ENCODE measurements around the gene CNPY4. TPM values are rescaled to one million over a fixed set of nuclear protein-coding genes. Genes with fewer than 3 reads are reported as not detected.

CNPY4 gene
- polyA plus RNA-seq (2013, experiment 1 of 2), result 46.0 TPM
- 43.5 TPM for polyA plus RNA-seq (2013, experiment 2 of 2)

GRCh38 chr7:100119072-100119969 is at the start of gene CNPY4, which contains the start of gene TAF6:
Gene CNPY4, plus strand, starts transcription at chr7:100119634. Its CDS starts 111 bp downstream, at chr7:100119745.
Gene TAF6, minus strand, starts transcription at chr7:100119358. Its CDS starts 5,149 bp downstream, at chr7:100114209.
- no peak within 1 kb of the TSS for H3K14ac ChIP-seq (ENCODE audit: low read length in 2 of 2)
- peak within 1 kb of the TSS; percentile 24 for H2AK5ac ChIP-seq (ENCODE audit: low read length, severe bottlenecking)
- H3K9me3 ChIP-seq (ENCODE audit: control insufficient read depth, low read length), result no peaks in the 10 kb centered on the region
- peak within 1 kb of the TSS; percentile 84 for H4K8ac ChIP-seq (ENCODE audit: low read length)
- H3K27me3 ChIP-seq (ENCODE audit: control insufficient read depth in 1 of 2, insufficient read depth in 1 of 2, low read length in 2 of 2), result no peaks in the 10 kb centered on the region
- H3K18ac ChIP-seq (ENCODE audit: low read depth in 1 of 2, low read length in 2 of 2), result peak within 1 kb of the TSS; percentile 80 to 94
- peak within 1 kb of the TSS; percentile 96 for H2BK15ac ChIP-seq (ENCODE audit: low read depth, poor library complexity, severe bottlenecking)
- H2BK120ac ChIP-seq (ENCODE audit: low read depth, low read length), result no peak within 1 kb of the TSS
- H3K4me2 ChIP-seq (ENCODE audit: low read length, poor library complexity, severe bottlenecking), result peak within 1 kb of the TSS; percentile 82
- H3K23ac ChIP-seq (ENCODE audit: low read length in 2 of 2), result no peak within 1 kb of the TSS
- whole genome bisulfite sequencing, result under 1% methylated on average over 41 of the region's 49 CpGs
- peak within 1 kb of the TSS; percentile 94 for H3K9ac ChIP-seq (ENCODE audit: low read length)
- H3K4me1 ChIP-seq (ENCODE audit: control insufficient read depth, insufficient read depth, low read depth, low read length), result peaks cover 11% of the 10 kb centered on the region
- peak within 1 kb of the TSS; percentile 75 to 97 for H3K4me3 ChIP-seq (ENCODE audit: insufficient read depth in 1 of 2, low read depth in 1 of 2, low read length in 2 of 2)
- peaks cover 17% of the 10 kb centered on the region in 2 experiments for H3K36me3 ChIP-seq (ENCODE audit: control insufficient read depth in 1 of 2, insufficient read depth in 2 of 2, low read depth in 1 of 2, low read length in 2 of 2)
- H3K4ac ChIP-seq (ENCODE audit: low read depth in 1 of 2, low read length in 2 of 2), result peak within 1 kb of the TSS; percentile 65 to 87
- H4K91ac ChIP-seq (ENCODE audit: low read length), result peak within 1 kb of the TSS; percentile 64
- peak within 1 kb of the TSS; percentile 6 for H2AFZ ChIP-seq (ENCODE audit: low read depth, low read length)
- H3K79me1 ChIP-seq (replicated peaks; ENCODE audit: low read length, poor library complexity, severe bottlenecking), result peaks cover 30% of the 10 kb centered on the region
- DNase-seq, result peak; percentile 96
- peak within 1 kb of the TSS; percentile 53 for H3K27ac ChIP-seq (ENCODE audit: low read length, poor library complexity, severe bottlenecking)
- peak within 1 kb of the TSS; percentile 56 to 75 for H2BK12ac ChIP-seq (ENCODE audit: low read length in 2 of 2)
- H2BK5ac ChIP-seq (ENCODE audit: low read depth, low read length, poor library complexity, severe bottlenecking), result no peak within 1 kb of the TSS

GRCh38 chr7:100069991-100070390 is 49.4 kb upstream of the CNPY4 start:
- peaks cover 77 to 82% of the 10 kb centered on the region in 2 experiments for H3K36me3 ChIP-seq (ENCODE audit: control insufficient read depth in 1 of 2, insufficient read depth in 2 of 2, low read depth in 1 of 2, low read length in 2 of 2)
- H2AFZ ChIP-seq (ENCODE audit: low read depth, low read length), result no peak overlapping the region
- H2AK5ac ChIP-seq (ENCODE audit: low read length, severe bottlenecking), result no peak overlapping the region
- no peaks in the 10 kb centered on the region for H3K27me3 ChIP-seq (ENCODE audit: control insufficient read depth in 1 of 2, insufficient read depth in 1 of 2, low read length in 2 of 2)
- peaks cover 29% of the 10 kb centered on the region for H3K79me1 ChIP-seq (replicated peaks; ENCODE audit: low read length, poor library complexity, severe bottlenecking)
- H2BK15ac ChIP-seq (ENCODE audit: low read depth, poor library complexity, severe bottlenecking), result no peak overlapping the region
- H3K9me3 ChIP-seq (ENCODE audit: control insufficient read depth, low read length), result peaks cover 45% of the 10 kb centered on the region
- no peak overlapping the region for H3K14ac ChIP-seq (ENCODE audit: low read length in 2 of 2)
- DNase-seq, result no peak
- no peak overlapping the region for H4K8ac ChIP-seq (ENCODE audit: low read length)
- H3K27ac ChIP-seq (ENCODE audit: low read length, poor library complexity, severe bottlenecking), result no peak overlapping the region
- peak overlapping the region in 1 of 2 experiments; percentile 53 for H3K4me3 ChIP-seq (ENCODE audit: insufficient read depth in 1 of 2, low read depth in 1 of 2, low read length in 2 of 2)
- H2BK12ac ChIP-seq (ENCODE audit: low read length in 2 of 2), result no peak overlapping the region
- no peak overlapping the region for H3K23ac ChIP-seq (ENCODE audit: low read length in 2 of 2)
- H3K9ac ChIP-seq (ENCODE audit: low read length), result no peak overlapping the region
- no peak overlapping the region for H2BK5ac ChIP-seq (ENCODE audit: low read depth, low read length, poor library complexity, severe bottlenecking)
- H4K91ac ChIP-seq (ENCODE audit: low read length), result no peak overlapping the region
- WGBS, result 99% methylated on average over 5 of the region's 5 CpGs
- H2BK120ac ChIP-seq (ENCODE audit: low read depth, low read length), result no peak overlapping the region
- H3K4me2 ChIP-seq (ENCODE audit: low read length, poor library complexity, severe bottlenecking), result no peak overlapping the region
- H3K4ac ChIP-seq (ENCODE audit: low read depth in 1 of 2, low read length in 2 of 2), result no peak overlapping the region
- no peak overlapping the region for H3K18ac ChIP-seq (ENCODE audit: low read depth in 1 of 2, low read length in 2 of 2)
- H3K4me1 ChIP-seq (ENCODE audit: control insufficient read depth, insufficient read depth, low read depth, low read length), result no peaks in the 10 kb centered on the region

GRCh38 chr7:100071018-100071723 is 48.3 kb upstream of the CNPY4 start:
- no peak overlapping the region for H3K9ac ChIP-seq (ENCODE audit: low read length)
- H2BK5ac ChIP-seq (ENCODE audit: low read depth, low read length, poor library complexity, severe bottlenecking), result no peak overlapping the region
- no peak overlapping the region for H2AK5ac ChIP-seq (ENCODE audit: low read length, severe bottlenecking)
- H3K18ac ChIP-seq (ENCODE audit: low read depth in 1 of 2, low read length in 2 of 2), result no peak overlapping the region
- no peak for DNase-seq
- no peak overlapping the region for H2AFZ ChIP-seq (ENCODE audit: low read depth, low read length)
- H3K27me3 ChIP-seq (ENCODE audit: control insufficient read depth in 1 of 2, insufficient read depth in 1 of 2, low read length in 2 of 2), result no peaks in the 10 kb centered on the region
- H2BK12ac ChIP-seq (ENCODE audit: low read length in 2 of 2), result no peak overlapping the region
- H3K27ac ChIP-seq (ENCODE audit: low read length, poor library complexity, severe bottlenecking), result no peak overlapping the region
- no peak overlapping the region for H2BK120ac ChIP-seq (ENCODE audit: low read depth, low read length)
- H3K4me1 ChIP-seq (ENCODE audit: control insufficient read depth, insufficient read depth, low read depth, low read length), result no peaks in the 10 kb centered on the region
- no peak overlapping the region for H3K4me2 ChIP-seq (ENCODE audit: low read length, poor library complexity, severe bottlenecking)
- no peak overlapping the region for H4K8ac ChIP-seq (ENCODE audit: low read length)
- H2BK15ac ChIP-seq (ENCODE audit: low read depth, poor library complexity, severe bottlenecking), result no peak overlapping the region
- no peak overlapping the region for H4K91ac ChIP-seq (ENCODE audit: low read length)
- H3K9me3 ChIP-seq (ENCODE audit: control insufficient read depth, low read length), result peaks cover 46% of the 10 kb centered on the region
- whole genome bisulfite sequencing, result 99% methylated on average over 7 of the region's 11 CpGs
- no peak overlapping the region for H3K4ac ChIP-seq (ENCODE audit: low read depth in 1 of 2, low read length in 2 of 2)
- peaks cover 87 to 88% of the 10 kb centered on the region in 2 experiments for H3K36me3 ChIP-seq (ENCODE audit: control insufficient read depth in 1 of 2, insufficient read depth in 2 of 2, low read depth in 1 of 2, low read length in 2 of 2)
- H3K23ac ChIP-seq (ENCODE audit: low read length in 2 of 2), result no peak overlapping the region
- peaks cover 32% of the 10 kb centered on the region for H3K79me1 ChIP-seq (replicated peaks; ENCODE audit: low read length, poor library complexity, severe bottlenecking)
- H3K14ac ChIP-seq (ENCODE audit: low read length in 2 of 2), result no peak overlapping the region
- peak overlapping the region in 1 of 2 experiments; percentile 53 for H3K4me3 ChIP-seq (ENCODE audit: insufficient read depth in 1 of 2, low read depth in 1 of 2, low read length in 2 of 2)

- Histone ChIP-seq H2BK120ac (ENCODE audit: low read depth, low read length) (no peak overlapping the region), H3K36me3 (ENCODE audit: control insufficient read depth in 1 of 2, insufficient read depth in 2 of 2, low read depth in 1 of 2, low read length in 2 of 2) (peaks cover 94 to 95% of the 10 kb centered on the region in 2 experiments), H2BK5ac (ENCODE audit: low read depth, low read length, poor library complexity, severe bottlenecking) (no peak overlapping the region), H2AK5ac (ENCODE audit: low read length, severe bottlenecking) (no peak overlapping the region), H3K23ac (ENCODE audit: low read length in 2 of 2) (no peak overlapping the region), H3K4me1 (ENCODE audit: control insufficient read depth, insufficient read depth, low read depth, low read length) (no peaks in the 10 kb centered on the region), H4K8ac (ENCODE audit: low read length) (no peak overlapping the region), H3K4ac (ENCODE audit: low read depth in 1 of 2, low read length in 2 of 2) (no peak overlapping the region), H3K4me3 (ENCODE audit: insufficient read depth in 1 of 2, low read depth in 1 of 2, low read length in 2 of 2) (peak overlapping the region in 1 of 2 experiments; percentile 53), H3K18ac (ENCODE audit: low read depth in 1 of 2, low read length in 2 of 2) (no peak overlapping the region), H2AFZ (ENCODE audit: low read depth, low read length) (no peak overlapping the region), H2BK12ac (ENCODE audit: low read length in 2 of 2) (no peak overlapping the region), H3K4me2 (ENCODE audit: low read length, poor library complexity, severe bottlenecking) (no peak overlapping the region), H3K79me1 (replicated peaks; ENCODE audit: low read length, poor library complexity, severe bottlenecking) (peaks cover 30% of the 10 kb centered on the region), H4K91ac (ENCODE audit: low read length) (no peak overlapping the region), H3K27ac (ENCODE audit: low read length, poor library complexity, severe bottlenecking) (no peak overlapping the region), H3K27me3 (ENCODE audit: control insufficient read depth in 1 of 2, insufficient read depth in 1 of 2, low read length in 2 of 2) (no peaks in the 10 kb centered on the region), H3K9me3 (ENCODE audit: control insufficient read depth, low read length) (peaks cover 46% of the 10 kb centered on the region), H2BK15ac (ENCODE audit: low read depth, poor library complexity, severe bottlenecking) (no peak overlapping the region), H3K9ac (ENCODE audit: low read length) (no peak overlapping the region), H3K14ac (ENCODE audit: low read length in 2 of 2) (no peak overlapping the region)
- no peak for DNase-seq
- WGBS, result 99% methylated on average over 10 of the region's 10 CpGs
These were observed 47.0 kb upstream of the CNPY4 start for GRCh38 chr7:100072462-100072861.
